Activated CD4-positive, CD25-positive, alpha-beta regulatory T cell treated with anti-CD3 and anti-CD28 coated beads, Interleukin-2, amount 50 U/mL, for 24 hours (primary cell): ENCODE data around the gene BEAN1.
"Not testable (repeated sequence)": the region's sequence is repeated elsewhere in the genome, so short reads cannot be mapped to it uniquely, and the experiment has no call there.

Experiments
- ATAC-seq, 2 donors: fragments of 150-1000 bp; cut with Tn5 transposase; one replicate each; pipeline ENCODE4 v1.10.0; 2021; ENCODE audit warnings: mild to moderate bottlenecking in 1 of 2, moderate library complexity in 1 of 2

BEAN1 gene

GRCh38 chr16:66510298-66510697 is 83.2 kb downstream of the BEAN1 start:
- ATAC-seq = no peak

- ATAC-seq = no peak
Observed at GRCh38 chr16:66510711-66511601, 83.9 kb downstream of the BEAN1 start.

- ATAC-seq = no peak
Observed at GRCh38 chr16:66511602-66512271, 84.6 kb downstream of the BEAN1 start.

GRCh38 chr16:66512272-66513110 is 85.4 kb downstream of the BEAN1 start:
- no peak for ATAC-seq

- no peak for ATAC-seq
Observed at GRCh38 chr16:66513111-66513723, 86.1 kb downstream of the BEAN1 start.

GRCh38 chr16:66514391-66514790 is 87.3 kb downstream of the BEAN1 start:
- ATAC-seq = not testable (repeated sequence)

GRCh38 chr16:66514980-66515595 is 88.0 kb downstream of the BEAN1 start:
- ATAC-seq = not testable (repeated sequence)

GRCh38 chr16:66515596-66516508 is 88.8 kb downstream of the BEAN1 start:
- ATAC-seq = no peak

- peak in 1 of 2 donors; percentile 19 for ATAC-seq
Observed at GRCh38 chr16:66516509-66516807, 89.4 kb downstream of the BEAN1 start.

GRCh38 chr16:66516808-66517585 is 89.9 kb downstream of the BEAN1 start:
- ATAC-seq = peak; percentile 75 to 86

GRCh38 chr16:66517586-66518263 is 90.6 kb downstream of the BEAN1 start:
- ATAC-seq = no peak

GRCh38 chr16:66519482-66520373 is 92.6 kb downstream of the BEAN1 start:
- ATAC-seq = no peak

GRCh38 chr16:66520406-66521170 is 93.5 kb downstream of the BEAN1 start:
- no peak for ATAC-seq

GRCh38 chr16:66521252-66521713 is 94.2 kb downstream of the BEAN1 start:
- ATAC-seq = no peak

GRCh38 chr16:66521951-66522771 is 95.1 kb downstream of the BEAN1 start:
- peak; percentile 95 to 96 for ATAC-seq

GRCh38 chr16:66522816-66523590 is 95.9 kb downstream of the BEAN1 start:
- no peak for ATAC-seq
